Endodermal cell (in vitro differentiated cells): ENCODE results near the gene SEC24A. TPM values are rescaled to one million over a fixed set of nuclear protein-coding genes. Genes with fewer than 3 reads are reported as not detected.
"Not testable (repeated sequence)": the region's sequence is repeated elsewhere in the genome, so short reads cannot be mapped to it uniquely, and the experiment has no call there.

Experiments used
- DNase-seq: peaks from one replicate; pipeline ENCODE4 v3.0.0-alpha.2; 2017
- H3K27ac ChIP-seq: 2 replicates; pipeline ENCODE4 v1.5.1; 2013; ENCODE audit warnings: mild to moderate bottlenecking, low read depth, low read length, moderate library complexity
- H3K27me3 ChIP-seq: 2 replicates; pipeline ENCODE4 v1.6.1; 2013; ENCODE audit warnings: mild to moderate bottlenecking, low read length, moderate library complexity; ENCODE audit not compliant: insufficient read depth, control insufficient read depth, poor library complexity, severe bottlenecking
- H3K36me3 ChIP-seq: 2 replicates; pipeline ENCODE4 v1.7.0; 2013; ENCODE audit warnings: mild to moderate bottlenecking, low read length, moderate library complexity; ENCODE audit not compliant: control insufficient read depth, insufficient read depth
- H3K4me1 ChIP-seq: one replicate; pipeline ENCODE4 v1.7.0; 2013; ENCODE audit warnings: low read length; ENCODE audit not compliant: control insufficient read depth, insufficient read depth
- H3K4me3 ChIP-seq: 2 replicates; pipeline ENCODE4 v1.5.1; 2013; ENCODE audit warnings: mild to moderate bottlenecking, low read length, moderate library complexity
- H3K9ac ChIP-seq: 2 replicates; pipeline ENCODE4 v1.6.1; 2013; ENCODE audit warnings: mild to moderate bottlenecking, low read length, moderate library complexity; ENCODE audit not compliant: poor library complexity, severe bottlenecking; ENCODE audit errors: extremely low read depth
- H3K9me3 ChIP-seq: 2 replicates; pipeline ENCODE4 v1.6.1; 2013; ENCODE audit warnings: mild to moderate bottlenecking, low read length, moderate library complexity; ENCODE audit not compliant: control insufficient read depth
- H3K27ac Mint-ChIP-seq: 2 replicates; pipeline ENCODE4 v1.8.0; 2020; ENCODE audit warnings: mixed read lengths
- H3K27me3 Mint-ChIP-seq: 2 replicates; pipeline ENCODE4 v1.8.0; 2021; ENCODE audit warnings: mild to moderate bottlenecking, mixed read lengths; ENCODE audit not compliant: insufficient read depth
- H3K36me3 Mint-ChIP-seq: 2 replicates; pipeline ENCODE4 v1.8.0; 2020; ENCODE audit warnings: low read depth, mixed read lengths
- H3K4me1 Mint-ChIP-seq: 2 replicates; pipeline ENCODE4 v1.8.0; 2020; ENCODE audit warnings: mixed read lengths
- H3K4me3 Mint-ChIP-seq: 2 replicates; pipeline ENCODE4 v1.8.0; 2020; ENCODE audit warnings: mild to moderate bottlenecking, moderate library complexity, mixed read lengths
- H3K9me3 Mint-ChIP-seq: 2 replicates; pipeline ENCODE4 v1.8.0; 2020; ENCODE audit warnings: mild to moderate bottlenecking, mixed read lengths
- WGBS, 2 experiments: methylation state at CpG; one replicate each; pipeline versions ENCODE4 v1.1.5 to v1.1.7; 2013; ENCODE audit warnings: missing lambda C conversion rate in 2 of 2, mixed read lengths in 1 of 2; ENCODE audit not compliant: insufficient coverage in 1 of 2, insufficient read length in 1 of 2; 5-methylcytosine and 5-hydroxymethylcytosine counted together
- long read RNA-seq, 4 experiments: library from polyadenylated mRNA in 2 of 4; library from RNA in 1 of 4; library from capped mRNA in 1 of 4; stranded (forward) in 3 of 4; unstranded in 1 of 4; transcript quantifications; one replicate each; pipeline ENCODE4 v2.0.0, GENCODE V29; 2020 to 2021; ENCODE audit warnings: inconsistent platforms in 1 of 4
- polyA plus RNA-seq, 2 experiments: library from polyadenylated mRNA; stranded (reverse); fragments of 50-300 nt; gene quantifications; one replicate each; pipeline ENCODE4 v1.2.3, GENCODE V29; 2013
- total RNA-seq, 2 donors: library from RNA; stranded (reverse); fragmentation: NEBNext Ultra II Directional in 1 of 2; extraction: Animal tissue kit (Norgen Biotek cat#: 25700) in 1 of 2; gene quantifications; 2 replicates in 1 of 2; 3 replicates in 1 of 2; pipeline ENCODE4 v1.2.1, GENCODE V29; 2021
- TF ChIP-seq, protein P1 (sequence below): fragments of 200-600 bp; sonication (generic); conservative IDR thresholded peaks from 2 replicates; pipeline ENCODE4 v1.5.0; 2021; ENCODE audit warnings: antibody characterized with exemption, mild to moderate bottlenecking

SEC24A gene
- 10 to 100 TPM; 26.5 to 32.1 TPM for total RNA-seq
- polyA plus RNA-seq (2013, experiment 1 of 2), result 22.1 TPM
- 22.1 TPM for polyA plus RNA-seq (2013, experiment 2 of 2)
- long read RNA-seq, experiment 1, full-length matches to known transcripts, result 1 of 9 reads
- long read RNA-seq, experiment 1, partial matches to known transcripts, result 3 of 9 reads
- long read RNA-seq, experiment 1, other reads (novel, unspliced or antisense), result 5 of 9 reads
- long read RNA-seq, experiment 2, full-length matches to known transcripts, result 28 of 41 reads
- long read RNA-seq, experiment 2, partial matches to known transcripts, result 9 of 41 reads
- long read RNA-seq, experiment 2, other reads (novel, unspliced or antisense), result 4 of 41 reads
- long read RNA-seq, experiment 3, full-length matches to known transcripts, result 11 of 26 reads
- long read RNA-seq, experiment 3, partial matches to known transcripts, result 11 of 26 reads
- long read RNA-seq, experiment 3, other reads (novel, unspliced or antisense), result 4 of 26 reads
- long read RNA-seq, experiment 4, result 0 reads

- TF ChIP-seq, protein P1, sequence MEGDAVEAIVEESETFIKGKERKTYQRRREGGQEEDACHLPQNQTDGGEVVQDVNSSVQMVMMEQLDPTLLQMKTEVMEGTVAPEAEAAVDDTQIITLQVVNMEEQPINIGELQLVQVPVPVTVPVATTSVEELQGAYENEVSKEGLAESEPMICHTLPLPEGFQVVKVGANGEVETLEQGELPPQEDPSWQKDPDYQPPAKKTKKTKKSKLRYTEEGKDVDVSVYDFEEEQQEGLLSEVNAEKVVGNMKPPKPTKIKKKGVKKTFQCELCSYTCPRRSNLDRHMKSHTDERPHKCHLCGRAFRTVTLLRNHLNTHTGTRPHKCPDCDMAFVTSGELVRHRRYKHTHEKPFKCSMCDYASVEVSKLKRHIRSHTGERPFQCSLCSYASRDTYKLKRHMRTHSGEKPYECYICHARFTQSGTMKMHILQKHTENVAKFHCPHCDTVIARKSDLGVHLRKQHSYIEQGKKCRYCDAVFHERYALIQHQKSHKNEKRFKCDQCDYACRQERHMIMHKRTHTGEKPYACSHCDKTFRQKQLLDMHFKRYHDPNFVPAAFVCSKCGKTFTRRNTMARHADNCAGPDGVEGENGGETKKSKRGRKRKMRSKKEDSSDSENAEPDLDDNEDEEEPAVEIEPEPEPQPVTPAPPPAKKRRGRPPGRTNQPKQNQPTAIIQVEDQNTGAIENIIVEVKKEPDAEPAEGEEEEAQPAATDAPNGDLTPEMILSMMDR, result no peak
- Mint-ChIP-seq H3K27me3 (no peaks in the 10 kb centered on the region), H3K4me3 (peak within 1 kb of the TSS; percentile 78), H3K36me3 (peaks cover 7% of the 10 kb centered on the region), H3K4me1 (peaks cover 22% of the 10 kb centered on the region), H3K27ac (peak within 1 kb of the TSS; percentile 95), H3K9me3 (peaks cover 2% of the 10 kb centered on the region)
- Histone ChIP-seq H3K4me1 (no peaks in the 10 kb centered on the region), H3K27me3 (no peaks in the 10 kb centered on the region), H3K36me3 (no peaks in the 10 kb centered on the region), H3K27ac (peak within 1 kb of the TSS; percentile 90), H3K9me3 (peaks cover 4% of the 10 kb centered on the region), H3K4me3 (peak within 1 kb of the TSS; percentile 94), H3K9ac (peak within 1 kb of the TSS; percentile 98)
- DNase-seq, result peak; percentile 96
- WGBS, 2 experiments, result 0% methylated on average over 26 to 69 of the region's 69 CpGs
Measured at GRCh38 chr5:134648425-134649162, at the start of gene SEC24A. SEC24A (plus strand) TSS chr5:134648785; CDS start chr5:134649077, 292 bp downstream.

DNA sequence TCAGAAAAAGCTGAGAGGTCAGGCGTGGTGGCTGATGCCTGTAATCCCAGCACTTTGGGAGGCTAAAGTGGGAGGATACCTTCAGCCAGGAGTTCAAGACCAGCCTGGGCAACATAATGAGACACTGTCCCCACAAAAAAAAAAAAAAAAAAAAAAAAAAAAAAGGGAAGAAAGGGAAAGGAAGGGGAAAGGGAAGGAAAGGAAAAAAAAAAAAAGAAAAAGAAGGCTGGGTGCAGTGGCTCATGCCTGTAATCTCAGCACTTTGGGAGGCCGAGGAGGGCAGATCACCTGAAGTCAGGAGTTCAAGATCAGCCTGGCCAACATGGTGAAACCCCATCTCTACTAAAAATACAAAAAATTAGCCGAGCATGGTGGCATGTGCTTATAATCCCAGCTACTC lies 48.8 kb upstream of the SEC24A start:
- H3K27ac Mint-ChIP-seq, H3K4me1 ChIP-seq, H3K9me3 ChIP-seq, H3K4me3 ChIP-seq, H3K9ac ChIP-seq, H3K4me3 Mint-ChIP-seq, H3K36me3 Mint-ChIP-seq, H3K9me3 Mint-ChIP-seq, H3K27ac ChIP-seq, H3K4me1 Mint-ChIP-seq, H3K27me3 ChIP-seq, H3K27me3 Mint-ChIP-seq: not testable (repeated sequence)
- DNase-seq, result peak; percentile 21
- 88 to 100% methylated on average over 1 to 3 of the region's 3 CpGs for WGBS, 2 experiments
- peaks cover 11% of the 10 kb centered on the region for H3K36me3 ChIP-seq

GRCh38 chr5:134600600-134600999 lies 48.0 kb upstream of the SEC24A start:
- peak; percentile 11 for DNase-seq
- Mint-ChIP-seq H3K4me3 (no peak overlapping the region), H3K27me3 (no peaks in the 10 kb centered on the region), H3K4me1 (no peaks in the 10 kb centered on the region), H3K9me3 (peaks cover 1% of the 10 kb centered on the region), H3K27ac (no peak overlapping the region), H3K36me3 (peaks cover 15% of the 10 kb centered on the region)
- TF ChIP-seq, protein P1, result no peak
- no peak overlapping the region for H3K9ac ChIP-seq
- peaks cover 18% of the 10 kb centered on the region for H3K36me3 ChIP-seq
- H3K27ac ChIP-seq, result no peak overlapping the region
- no peaks in the 10 kb centered on the region for H3K4me1 ChIP-seq
- WGBS, 2 experiments, result 93% methylated on average over 2 of the region's 3 CpGs; no CpG with 5 or more reads in 1 of the 2 experiments
- no peak overlapping the region for H3K4me3 ChIP-seq
- H3K9me3 ChIP-seq, result no peaks in the 10 kb centered on the region
- H3K27me3 ChIP-seq, result no peaks in the 10 kb centered on the region
